ENCODE results near the gene HIPK4.
"Not testable (repeated sequence)": the region's sequence is repeated elsewhere in the genome, so short reads cannot be mapped to it uniquely, and the experiment has no call there.

HIPK4 gene

DNA sequence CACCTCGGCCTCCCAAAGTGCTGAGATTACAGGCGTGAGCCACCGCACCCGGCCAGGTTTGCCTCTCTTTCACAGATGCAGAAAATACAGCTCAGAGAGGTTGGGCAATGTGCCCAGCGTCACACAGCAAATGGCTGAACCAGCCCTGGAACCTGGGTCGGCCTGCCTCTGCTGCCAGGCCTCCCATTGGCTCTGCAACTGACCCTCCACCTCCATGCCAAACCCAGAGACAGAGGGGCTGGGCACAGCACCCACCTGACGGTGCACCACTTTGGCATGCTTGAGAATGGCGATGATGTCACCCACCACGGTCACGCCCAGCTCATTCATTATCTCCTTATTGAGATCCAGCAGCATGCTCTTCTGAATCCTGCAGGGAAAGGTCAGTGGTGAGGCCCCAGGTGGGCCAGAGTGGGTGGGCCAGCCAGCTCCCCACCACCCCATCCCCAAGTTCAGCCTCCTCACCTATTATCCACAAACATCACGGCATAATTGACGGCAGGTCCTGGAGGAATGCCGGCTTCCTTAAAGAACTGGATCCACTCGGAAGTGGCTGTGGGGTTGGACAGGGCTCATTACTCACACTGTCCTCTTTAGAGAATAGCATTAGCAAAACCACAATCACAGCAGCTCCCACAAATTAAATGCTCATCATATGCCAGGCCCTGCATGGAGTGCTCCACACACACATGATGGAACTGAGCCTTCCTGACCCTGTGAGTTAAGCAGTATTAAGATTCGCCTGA lies 54.0 kb downstream of the HIPK4 start:
- no peak for DNase-seq

GRCh38 chr19:40335101-40335500 lies 54.9 kb downstream of the HIPK4 start:
- no peak for DNase-seq

GRCh38 chr19:40333083-40333482 lies 56.9 kb downstream of the HIPK4 start:
- DNase-seq: not testable (repeated sequence)

- no peak for DNase-seq
Measured at GRCh38 chr19:40332669-40333068, 57.3 kb downstream of the HIPK4 start.

DNA sequence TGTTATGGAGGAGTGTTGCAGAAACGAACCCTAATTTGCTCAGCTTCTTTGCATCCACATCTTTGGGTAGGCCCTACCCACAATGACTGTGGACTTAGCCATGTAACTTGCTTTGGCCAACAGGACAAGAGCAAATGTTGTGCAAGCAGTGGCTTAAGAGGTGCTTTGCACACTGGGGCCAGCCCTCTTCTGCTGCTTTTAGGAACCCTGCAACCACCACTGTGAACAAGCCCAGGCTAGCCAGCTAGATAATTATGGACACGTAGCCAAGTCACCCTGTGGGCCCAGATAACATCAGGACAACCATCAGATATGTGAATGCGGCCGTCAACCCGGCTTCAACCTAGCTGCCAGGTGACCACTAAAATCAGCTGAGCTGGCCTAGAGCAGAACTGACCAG lies 58.9 kb downstream of the HIPK4 start:
- DNase-seq: no peak
